ENCODE results near the gene ATOH8.

ATOH8 gene

DNA sequence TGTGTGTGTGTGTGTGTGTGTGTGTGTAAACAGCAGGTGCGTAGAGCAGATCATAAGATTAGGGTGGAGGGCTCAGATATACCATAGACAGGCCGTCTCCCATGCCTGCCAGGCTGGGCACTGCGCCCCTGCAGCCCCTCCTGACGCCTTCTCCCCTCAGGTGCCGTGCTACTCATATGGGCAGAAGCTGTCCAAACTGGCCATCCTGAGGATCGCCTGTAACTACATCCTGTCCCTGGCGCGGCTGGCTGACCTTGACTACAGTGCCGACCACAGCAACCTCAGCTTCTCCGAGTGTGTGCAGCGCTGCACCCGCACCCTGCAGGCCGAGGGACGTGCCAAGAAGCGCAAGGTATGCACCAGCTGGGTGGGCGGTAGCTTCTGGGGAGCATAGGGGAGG lies 10.0 kb downstream of the ATOH8 start:
- no peak overlapping the region for H3K4me3 Mint-ChIP-seq
- ATAC-seq (replicated peaks; ENCODE audit: extremely low read depth, poor library complexity, severe bottlenecking): no peak
- no peak overlapping the region for H3K27ac Mint-ChIP-seq (ENCODE audit: low read depth)
- peaks cover 86% of the 10 kb centered on the region for H3K27me3 Mint-ChIP-seq
- H3K36me3 Mint-ChIP-seq (ENCODE audit: insufficient read depth): no peaks in the 10 kb centered on the region
- no peak for DNase-seq (ENCODE audit: low spot score in 2 of 2)
- H3K4me1 Mint-ChIP-seq: peaks cover 4% of the 10 kb centered on the region
- no peaks in the 10 kb centered on the region for H3K9me3 Mint-ChIP-seq

DNA sequence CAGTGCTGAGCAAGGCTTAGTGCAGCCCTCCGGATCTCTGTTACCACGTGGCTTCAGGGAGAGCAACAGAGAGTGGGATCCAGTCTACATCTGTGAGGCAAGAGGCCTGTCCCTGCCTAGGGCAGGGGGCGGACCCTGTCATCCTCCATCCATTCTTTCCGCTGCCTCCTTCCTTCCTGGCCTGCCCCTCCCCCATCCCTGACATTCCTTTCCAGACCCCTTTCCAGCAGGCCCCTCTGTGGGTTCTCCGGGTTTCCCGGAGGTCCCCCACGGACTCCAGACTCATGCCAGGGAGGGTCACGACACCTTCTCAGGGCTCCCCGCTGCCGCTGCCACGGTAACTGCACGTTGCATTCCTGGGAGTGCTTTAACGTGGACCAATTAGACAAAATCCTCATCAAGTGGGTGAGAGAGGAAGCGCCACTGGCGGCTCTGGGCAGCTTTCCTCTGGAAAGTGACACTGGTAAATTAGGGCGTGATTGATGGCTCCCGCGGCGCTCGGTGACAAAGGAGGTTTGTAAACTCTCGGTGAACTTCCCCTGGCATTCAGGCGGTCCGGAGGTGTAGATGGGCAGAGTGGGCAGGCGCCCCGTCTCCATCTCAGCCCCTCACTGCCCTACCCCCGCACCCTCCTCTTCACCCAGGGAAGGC lies 11.4 kb downstream of the ATOH8 start:
- H3K4me3 Mint-ChIP-seq: no peak overlapping the region
- ATAC-seq (replicated peaks; ENCODE audit: extremely low read depth, poor library complexity, severe bottlenecking) (no peak), DNase-seq (ENCODE audit: low spot score in 2 of 2) (no peak)
- no peaks in the 10 kb centered on the region for H3K9me3 Mint-ChIP-seq
- H3K36me3 Mint-ChIP-seq (ENCODE audit: insufficient read depth): no peaks in the 10 kb centered on the region
- peaks cover 4% of the 10 kb centered on the region for H3K4me1 Mint-ChIP-seq
- peaks cover 81% of the 10 kb centered on the region for H3K27me3 Mint-ChIP-seq
- no peak overlapping the region for H3K27ac Mint-ChIP-seq (ENCODE audit: low read depth)

DNA sequence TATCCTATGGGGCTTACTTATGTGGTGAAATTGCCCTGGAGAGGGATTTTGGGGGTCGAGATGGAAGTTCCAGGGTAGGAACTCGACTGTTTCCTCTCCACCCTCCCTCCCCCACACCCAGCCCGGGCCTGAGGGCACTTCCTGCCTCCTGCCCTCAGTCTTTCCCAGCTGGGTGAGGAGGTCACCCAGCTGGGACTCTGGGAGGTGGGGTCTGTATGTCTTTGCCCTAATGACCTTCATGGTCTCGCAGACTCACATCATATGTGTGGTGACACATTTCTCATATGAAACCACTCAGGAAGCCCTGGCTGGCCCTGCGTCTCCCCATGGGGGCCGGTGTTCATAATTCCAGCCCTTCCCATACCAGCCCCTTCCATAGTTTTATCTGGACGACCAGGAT lies 12.4 kb downstream of the ATOH8 start:
- ATAC-seq (replicated peaks; ENCODE audit: extremely low read depth, poor library complexity, severe bottlenecking) (no peak), DNase-seq (ENCODE audit: low spot score in 2 of 2) (no peak)
- Mint-ChIP-seq H3K27me3 (peaks cover 81% of the 10 kb centered on the region), H3K4me3 (no peak overlapping the region), H3K4me1 (peaks cover 4% of the 10 kb centered on the region), H3K27ac (ENCODE audit: low read depth) (no peak overlapping the region), H3K36me3 (ENCODE audit: insufficient read depth) (no peaks in the 10 kb centered on the region), H3K9me3 (no peaks in the 10 kb centered on the region)

DNA sequence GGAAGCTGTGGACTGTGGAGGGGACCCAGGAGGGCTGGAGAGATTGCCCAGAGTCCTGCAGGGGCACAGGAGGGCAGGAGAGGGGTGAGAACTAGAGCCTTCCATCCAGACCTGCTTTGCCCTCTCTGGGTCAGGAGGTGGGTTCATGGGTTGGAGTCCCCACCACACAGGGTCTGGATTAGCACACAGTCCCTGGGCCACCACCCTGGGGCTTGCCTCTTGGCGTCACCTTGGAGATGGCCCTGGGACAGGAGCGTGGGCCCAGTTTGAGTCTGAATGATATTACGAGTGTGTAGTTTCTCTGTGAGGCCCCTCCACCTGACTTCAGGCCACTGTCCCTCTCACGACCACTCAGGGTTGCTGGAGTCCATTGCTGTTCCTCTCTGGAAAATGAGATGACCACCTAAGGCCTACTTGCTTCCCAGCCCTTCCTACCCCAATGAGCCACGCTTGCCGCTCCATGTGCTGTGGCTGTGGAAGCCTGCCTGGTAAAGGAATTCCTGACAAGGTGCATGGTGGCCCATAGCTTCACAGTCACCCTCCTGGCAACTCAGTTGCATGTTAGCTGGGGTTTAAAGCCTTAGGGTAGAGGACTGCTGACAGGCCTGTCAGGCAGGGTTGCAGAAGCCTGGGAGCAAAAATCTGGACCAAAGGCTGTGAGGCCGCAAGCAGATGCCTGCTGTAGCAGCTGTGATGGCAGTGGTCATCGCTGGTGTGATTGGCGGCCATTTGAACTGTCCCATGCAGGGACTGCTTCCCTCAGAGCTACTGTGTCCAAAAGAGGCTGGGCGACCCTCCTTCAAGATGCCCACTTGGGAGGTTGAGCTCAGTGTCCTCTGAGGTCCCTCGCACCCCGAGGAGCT lies 14.2 kb downstream of the ATOH8 start:
- H3K27me3 Mint-ChIP-seq: peaks cover 86% of the 10 kb centered on the region
- no peaks in the 10 kb centered on the region for H3K36me3 Mint-ChIP-seq (ENCODE audit: insufficient read depth)
- ATAC-seq (replicated peaks; ENCODE audit: extremely low read depth, poor library complexity, severe bottlenecking): no peak
- H3K27ac Mint-ChIP-seq (ENCODE audit: low read depth): no peak overlapping the region
- no peak overlapping the region for H3K4me3 Mint-ChIP-seq
- no peaks in the 10 kb centered on the region for H3K9me3 Mint-ChIP-seq
- peaks cover 4% of the 10 kb centered on the region for H3K4me1 Mint-ChIP-seq
- DNase-seq (ENCODE audit: low spot score in 2 of 2): no peak

DNA sequence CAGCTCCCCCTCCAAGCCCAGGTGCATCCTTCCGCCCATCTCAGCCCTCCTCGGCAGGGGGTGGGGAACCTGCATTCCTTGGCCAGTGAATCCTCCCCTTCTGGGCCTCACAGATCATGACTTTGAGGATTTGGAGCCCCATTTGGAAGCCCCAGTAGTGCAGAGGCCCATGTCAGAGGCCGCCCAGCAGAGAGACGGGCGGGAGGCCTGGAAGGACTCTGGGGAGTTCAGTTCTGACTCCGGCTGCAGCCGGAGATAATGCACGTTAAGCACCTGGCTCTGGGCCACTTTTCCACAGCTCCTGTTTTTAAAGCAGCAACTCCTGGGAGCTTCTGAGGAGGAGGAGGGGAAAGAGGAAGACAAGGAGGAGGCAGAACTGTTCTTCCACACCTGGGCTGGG lies 14.9 kb downstream of the ATOH8 start:
- H3K27ac Mint-ChIP-seq (ENCODE audit: low read depth): no peak overlapping the region
- peaks cover 93% of the 10 kb centered on the region for H3K27me3 Mint-ChIP-seq
- no peaks in the 10 kb centered on the region for H3K9me3 Mint-ChIP-seq
- H3K36me3 Mint-ChIP-seq (ENCODE audit: insufficient read depth): no peaks in the 10 kb centered on the region
- ATAC-seq (replicated peaks; ENCODE audit: extremely low read depth, poor library complexity, severe bottlenecking) (no peak), DNase-seq (ENCODE audit: low spot score in 2 of 2) (no peak)
- peaks cover 4% of the 10 kb centered on the region for H3K4me1 Mint-ChIP-seq
- H3K4me3 Mint-ChIP-seq: no peak overlapping the region

DNA sequence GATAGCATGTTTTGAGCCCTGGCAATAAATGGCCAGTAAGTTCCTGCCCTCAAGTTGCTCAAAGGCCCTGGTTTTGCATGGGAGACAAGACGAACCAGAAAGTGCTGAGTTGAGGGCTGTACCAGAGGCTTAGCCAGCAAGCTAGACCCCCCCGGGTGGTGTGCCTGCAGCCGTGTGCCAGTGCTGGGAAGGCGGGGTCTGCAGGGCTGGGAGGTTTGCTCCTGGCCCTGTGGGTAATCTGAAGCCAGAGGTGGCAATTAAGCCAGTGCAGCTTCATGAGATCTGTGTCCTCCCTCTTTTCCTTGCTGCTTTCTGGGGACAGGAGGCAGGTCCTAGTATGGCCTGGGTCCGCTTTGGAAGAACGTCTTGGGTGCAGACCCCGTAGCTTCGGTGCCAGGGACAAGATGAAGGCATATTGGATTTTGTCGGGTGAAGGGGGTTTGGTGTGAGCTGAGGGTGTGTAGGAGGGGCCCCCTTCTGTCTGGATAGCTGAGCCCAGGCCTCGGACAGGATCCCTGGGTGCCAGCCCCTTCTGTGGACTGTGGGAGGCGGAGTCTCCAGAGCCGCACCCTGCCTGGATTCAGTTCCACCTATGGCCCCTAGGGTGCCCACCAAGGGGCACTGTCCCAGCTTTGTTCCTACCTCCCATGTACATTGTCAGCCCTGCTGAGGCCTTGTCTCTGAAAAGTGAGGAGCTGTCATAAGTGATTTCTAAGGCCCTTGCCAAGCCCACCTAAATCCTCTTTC lies 15.6 kb downstream of the ATOH8 start:
- no peak for ATAC-seq (replicated peaks; ENCODE audit: extremely low read depth, poor library complexity, severe bottlenecking)
- Mint-ChIP-seq H3K4me1 (peaks cover 4% of the 10 kb centered on the region), H3K27me3 (peaks cover 93% of the 10 kb centered on the region), H3K27ac (ENCODE audit: low read depth) (no peak overlapping the region), H3K9me3 (no peaks in the 10 kb centered on the region), H3K36me3 (ENCODE audit: insufficient read depth) (no peaks in the 10 kb centered on the region), H3K4me3 (no peak overlapping the region)
- no peak for DNase-seq (ENCODE audit: low spot score in 2 of 2)

DNA sequence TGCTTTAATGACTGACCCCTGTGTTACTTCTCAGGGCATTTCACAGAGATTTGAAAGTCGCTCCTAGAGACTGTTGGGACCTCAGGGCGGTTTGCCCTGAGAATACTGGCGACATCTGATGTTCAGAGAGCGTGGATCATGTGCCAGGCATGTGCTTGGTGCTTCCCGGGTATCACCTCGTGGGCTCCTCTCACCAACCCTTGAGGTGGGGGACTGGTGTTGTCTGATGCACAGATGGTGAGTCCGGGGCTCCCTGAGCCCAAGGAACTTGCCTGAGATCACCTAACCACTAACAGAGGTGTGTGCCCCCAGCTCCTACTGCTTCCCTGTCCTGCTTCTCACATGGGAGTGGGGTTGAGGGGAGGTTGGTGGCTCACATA lies 16.2 kb downstream of the ATOH8 start:
- peaks cover 93% of the 10 kb centered on the region for H3K27me3 Mint-ChIP-seq
- H3K9me3 Mint-ChIP-seq: no peaks in the 10 kb centered on the region
- H3K4me1 Mint-ChIP-seq: peaks cover 4% of the 10 kb centered on the region
- H3K27ac Mint-ChIP-seq (ENCODE audit: low read depth): no peak overlapping the region
- H3K4me3 Mint-ChIP-seq: no peak overlapping the region
- no peak for ATAC-seq (replicated peaks; ENCODE audit: extremely low read depth, poor library complexity, severe bottlenecking)
- DNase-seq (ENCODE audit: low spot score in 2 of 2): no peak
- H3K36me3 Mint-ChIP-seq (ENCODE audit: insufficient read depth): no peaks in the 10 kb centered on the region

DNA sequence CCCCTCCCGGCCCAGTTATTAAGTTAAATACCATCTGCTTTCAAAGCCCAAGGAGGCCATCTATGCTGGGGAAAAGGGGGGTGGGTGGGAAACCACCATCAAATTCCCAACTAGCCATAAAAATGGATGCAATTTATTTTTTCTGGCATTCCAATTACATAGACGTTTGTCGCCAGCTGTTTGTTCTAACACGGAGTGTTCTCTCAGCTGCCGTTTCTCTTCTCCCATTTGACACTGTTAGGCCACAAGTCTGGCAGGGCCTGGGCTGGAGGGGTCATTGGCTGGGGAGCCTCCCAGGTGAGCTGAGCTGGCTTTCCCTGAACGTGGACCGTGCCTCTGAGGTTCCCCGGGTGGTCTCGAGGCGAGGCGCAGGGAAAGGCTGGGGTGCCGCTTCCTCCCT lies 16.6 kb downstream of the ATOH8 start:
- Mint-ChIP-seq H3K27me3 (peaks cover 91% of the 10 kb centered on the region), H3K36me3 (ENCODE audit: insufficient read depth) (no peaks in the 10 kb centered on the region), H3K27ac (ENCODE audit: low read depth) (no peak overlapping the region), H3K4me3 (no peak overlapping the region), H3K4me1 (peaks cover 2% of the 10 kb centered on the region), H3K9me3 (no peaks in the 10 kb centered on the region)
- DNase-seq (ENCODE audit: low spot score in 2 of 2): no peak
- ATAC-seq (replicated peaks; ENCODE audit: extremely low read depth, poor library complexity, severe bottlenecking): no peak

DNA sequence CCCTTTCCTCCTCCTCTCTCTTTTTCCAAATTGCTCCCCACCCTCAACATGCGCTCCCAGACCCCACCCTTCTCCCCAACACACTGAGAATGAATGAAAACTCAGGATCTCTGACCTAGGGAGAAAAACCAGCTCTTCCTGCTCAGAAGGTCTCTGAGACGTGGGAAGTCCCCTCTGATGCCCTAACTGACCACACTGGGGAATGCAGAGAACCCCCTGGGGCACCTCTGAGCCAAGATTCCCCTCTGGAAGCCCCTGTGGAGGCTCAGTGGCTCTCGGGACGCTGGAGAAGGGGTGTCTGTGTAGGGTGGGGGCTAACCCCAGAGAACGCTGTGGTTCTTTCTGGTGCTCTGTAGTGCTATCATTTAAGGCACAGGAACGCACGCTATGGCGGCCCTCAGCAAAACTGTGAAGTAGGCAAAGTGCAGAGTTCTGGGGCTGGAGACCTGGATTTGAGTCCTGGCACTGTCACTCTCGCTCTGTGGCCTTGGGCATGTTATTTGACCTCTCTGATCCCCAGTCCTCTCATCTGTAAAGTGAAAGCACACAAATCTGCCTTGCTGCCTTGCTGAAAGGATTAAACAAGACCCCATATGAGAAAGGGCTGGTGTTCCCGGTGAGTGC lies 17.1 kb downstream of the ATOH8 start:
- H3K9me3 Mint-ChIP-seq: no peaks in the 10 kb centered on the region
- ATAC-seq (replicated peaks; ENCODE audit: extremely low read depth, poor library complexity, severe bottlenecking) (no peak), DNase-seq (ENCODE audit: low spot score in 2 of 2) (no peak)
- H3K4me1 Mint-ChIP-seq: no peaks in the 10 kb centered on the region
- peaks cover 86% of the 10 kb centered on the region for H3K27me3 Mint-ChIP-seq
- no peak overlapping the region for H3K27ac Mint-ChIP-seq (ENCODE audit: low read depth)
- H3K36me3 Mint-ChIP-seq (ENCODE audit: insufficient read depth): no peaks in the 10 kb centered on the region
- no peak overlapping the region for H3K4me3 Mint-ChIP-seq

DNA sequence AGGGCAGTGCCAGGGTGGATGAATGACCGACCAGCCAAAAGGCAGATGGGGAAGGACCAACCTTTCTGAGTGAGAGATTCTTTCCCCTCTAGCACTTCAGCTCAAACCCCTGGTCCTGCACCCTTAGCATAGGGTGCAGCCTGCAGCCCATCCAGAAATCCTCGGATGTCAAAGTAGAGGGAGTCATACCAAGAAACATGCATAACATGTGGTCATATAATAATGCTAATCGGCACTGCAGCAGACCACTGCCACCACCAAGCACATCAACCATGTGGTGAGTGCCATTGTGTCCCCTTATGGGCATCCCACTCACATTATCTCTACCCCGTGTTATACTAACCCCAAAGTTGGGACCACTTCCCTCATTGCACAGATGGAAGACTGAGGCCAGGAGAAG lies 17.7 kb downstream of the ATOH8 start:
- no peak overlapping the region for H3K27ac Mint-ChIP-seq (ENCODE audit: low read depth)
- no peaks in the 10 kb centered on the region for H3K4me1 Mint-ChIP-seq
- peaks cover 80% of the 10 kb centered on the region for H3K27me3 Mint-ChIP-seq
- no peaks in the 10 kb centered on the region for H3K36me3 Mint-ChIP-seq (ENCODE audit: insufficient read depth)
- no peak overlapping the region for H3K4me3 Mint-ChIP-seq
- ATAC-seq (replicated peaks; ENCODE audit: extremely low read depth, poor library complexity, severe bottlenecking): no peak
- no peaks in the 10 kb centered on the region for H3K9me3 Mint-ChIP-seq
- DNase-seq (ENCODE audit: low spot score in 2 of 2): no peak

DNA sequence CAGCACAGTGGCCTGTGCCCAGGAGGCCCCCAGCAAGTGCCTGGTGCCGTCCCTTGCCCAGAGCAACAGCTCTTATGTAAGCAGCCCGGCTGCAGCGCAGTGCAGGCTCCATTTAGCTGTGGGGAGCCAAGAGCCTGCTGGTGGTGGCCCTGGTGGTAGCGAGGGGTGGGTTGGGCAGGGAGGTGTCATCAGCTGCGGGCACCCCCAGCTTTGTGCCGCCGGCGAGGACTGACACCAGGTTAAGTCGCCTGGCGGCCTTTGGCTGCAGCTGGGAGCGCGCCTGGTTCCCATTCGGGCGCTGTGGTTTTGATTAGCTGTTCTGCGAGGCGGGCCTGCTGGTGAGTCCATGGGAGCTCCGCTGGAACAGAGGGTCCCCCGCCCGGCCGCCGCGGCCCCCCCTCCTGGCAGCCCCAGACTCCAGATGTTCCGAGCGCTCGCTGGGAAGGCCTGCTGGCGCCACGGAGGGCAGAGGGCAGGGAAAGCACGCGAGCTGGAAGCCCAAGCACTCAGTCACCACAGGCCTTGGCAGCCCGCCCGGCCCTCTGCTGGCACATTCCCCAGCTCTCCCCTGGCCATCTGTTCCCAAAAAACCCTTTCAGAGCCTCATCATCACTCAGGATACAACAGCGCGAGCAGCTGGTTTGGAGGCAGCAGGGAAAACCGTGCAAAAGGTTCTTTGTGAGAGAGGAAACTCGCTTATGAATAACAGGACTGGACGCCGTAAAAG lies 18.4 kb downstream of the ATOH8 start:
- H3K27me3 Mint-ChIP-seq: peaks cover 78% of the 10 kb centered on the region
- ATAC-seq (replicated peaks; ENCODE audit: extremely low read depth, poor library complexity, severe bottlenecking) (no peak), DNase-seq (ENCODE audit: low spot score in 2 of 2) (no peak)

DNA sequence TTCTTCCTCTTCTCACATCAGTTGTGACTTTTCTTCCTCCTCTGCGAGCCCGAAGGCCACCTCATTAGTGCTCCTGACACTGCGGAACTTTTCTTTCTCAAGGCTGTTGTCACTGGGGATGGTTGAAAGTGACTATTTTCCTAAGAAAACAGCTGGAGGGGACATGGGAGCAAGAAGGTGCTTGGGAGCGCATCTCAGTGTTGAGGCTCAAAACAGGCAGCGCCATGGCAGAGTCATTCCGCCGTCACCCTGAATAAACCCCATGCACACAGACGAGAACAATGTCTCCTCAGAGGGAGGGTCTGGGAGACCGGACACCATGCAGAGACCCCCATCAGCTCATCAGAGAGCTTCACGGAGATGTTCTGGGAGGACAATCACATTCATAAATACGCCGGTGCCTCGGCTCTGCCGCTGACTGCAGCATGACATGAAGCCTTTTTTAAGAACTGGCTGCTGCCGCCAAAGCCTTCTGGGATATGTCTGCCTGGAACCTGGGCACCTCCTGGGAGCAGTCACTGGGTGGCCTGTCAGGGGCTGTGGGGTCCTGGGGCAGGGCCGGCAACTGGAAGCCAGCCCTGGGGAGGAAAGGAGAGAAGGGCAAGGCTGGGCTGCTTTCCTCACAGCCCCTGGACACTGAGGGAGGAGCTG lies 19.2 kb downstream of the ATOH8 start:
- no peak for ATAC-seq (replicated peaks; ENCODE audit: extremely low read depth, poor library complexity, severe bottlenecking)
- H3K36me3 Mint-ChIP-seq (ENCODE audit: insufficient read depth): no peaks in the 10 kb centered on the region
- peaks cover 78% of the 10 kb centered on the region for H3K27me3 Mint-ChIP-seq

More for the DNA sequence above, 18.4 kb downstream of the ATOH8 start:
- no peak overlapping the region for H3K27ac Mint-ChIP-seq (ENCODE audit: low read depth)
- no peaks in the 10 kb centered on the region for H3K9me3 Mint-ChIP-seq
- no peak overlapping the region for H3K4me3 Mint-ChIP-seq
- no peaks in the 10 kb centered on the region for H3K36me3 Mint-ChIP-seq (ENCODE audit: insufficient read depth)
- H3K4me1 Mint-ChIP-seq: no peaks in the 10 kb centered on the region

More for the DNA sequence above, 19.2 kb downstream of the ATOH8 start:
- no peaks in the 10 kb centered on the region for H3K9me3 Mint-ChIP-seq
- no peak for DNase-seq (ENCODE audit: low spot score in 2 of 2)
- peak overlapping the region; percentile 59 for H3K27ac Mint-ChIP-seq (ENCODE audit: low read depth)
- no peaks in the 10 kb centered on the region for H3K4me1 Mint-ChIP-seq
- H3K4me3 Mint-ChIP-seq: no peak overlapping the region
